ENCODE measurements around the gene NSG1.

GRCh38 chr4:4461850-4462249 lies 74.9 kb downstream of the NSG1 start:
- TF ChIP-seq SIN3A (IDR thresholded peaks at IDR 0.05; ENCODE audit: borderline replicate concordance, insufficient read depth, low read length): no peak
- TF ChIP-seq POLR2AphosphoS5 (IDR thresholded peaks at IDR 0.05; ENCODE audit: low read depth, low read length): no peak
- TF ChIP-seq TAF1 (IDR thresholded peaks at IDR 0.05; ENCODE audit: borderline replicate concordance, insufficient read depth, low read length): no peak
- no peak for TF ChIP-seq REST (IDR thresholded peaks at IDR 0.05; ENCODE audit: insufficient read depth in 1 of 2, low read depth in 2 of 2, low read length in 2 of 2)
- no peak for TF ChIP-seq FOXP2 (optimal IDR thresholded peaks at IDR 0.05; ENCODE audit: borderline replicate concordance, extremely low read depth, extremely low read length, insufficient read depth)
